GM12891 (cell line): ENCODE results near the gene CCBE1.

Experiments used
- POLR2A ChIP-seq: IDR thresholded peaks from 2 replicates; pipeline ENCODE4 v1.6.1; 2011; ENCODE audit warnings: low read depth, low read length, control low read depth
- POLR2AphosphoS5 ChIP-seq: IDR thresholded peaks from 2 replicates; pipeline ENCODE4 v1.6.1; 2011; ENCODE audit warnings: low read depth, low read length, control low read depth
- POU2F2 ChIP-seq: IDR thresholded peaks from 2 replicates; pipeline ENCODE4 v1.6.1; 2011; ENCODE audit warnings: low read depth, mild to moderate bottlenecking, control low read depth, low read length, moderate library complexity
- SPI1 ChIP-seq: IDR thresholded peaks from 2 replicates; pipeline ENCODE4 v1.6.1; 2011; ENCODE audit warnings: low read depth, low read length, control low read depth
- TAF1 ChIP-seq: IDR thresholded peaks from 2 replicates; pipeline ENCODE4 v1.6.1; 2011; ENCODE audit warnings: low read depth, low read length, control low read depth

DNA sequence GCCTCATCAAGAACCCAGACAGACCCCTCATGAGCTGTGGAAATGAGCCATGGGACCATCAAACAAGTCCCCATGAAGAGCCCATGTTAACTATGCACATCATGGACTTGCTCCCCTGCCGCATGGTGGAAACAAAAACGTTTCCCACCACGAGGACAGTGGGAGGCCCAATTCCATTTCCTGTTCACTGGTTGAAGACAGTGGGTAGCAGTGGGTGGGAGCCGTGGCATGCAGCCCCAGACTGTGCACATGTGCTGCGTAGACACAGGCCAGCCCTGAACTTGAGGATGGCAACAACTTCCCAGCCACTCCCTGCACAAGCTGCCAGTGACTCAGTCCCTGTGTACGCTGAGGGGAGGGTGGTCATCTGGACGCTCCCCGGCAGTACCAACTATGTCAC is 229.7 kb downstream of the CCBE1 start:
- no peak for TF ChIP-seq POLR2A
- TF ChIP-seq POLR2AphosphoS5, result no peak
- TF ChIP-seq POU2F2, result no peak
- TF ChIP-seq TAF1, result no peak
- no peak for TF ChIP-seq SPI1
